ENCODE results near the gene KIF22. TPM values are rescaled to one million over a fixed set of nuclear protein-coding genes. Genes with fewer than 3 reads are reported as not detected.
"Not testable (repeated sequence)": the region's sequence is repeated elsewhere in the genome, so short reads cannot be mapped to it uniquely, and the experiment has no call there.

The KIF22 gene
- total RNA-seq, 1 experiment from 2014 or later: 87.6 TPM

DNA sequence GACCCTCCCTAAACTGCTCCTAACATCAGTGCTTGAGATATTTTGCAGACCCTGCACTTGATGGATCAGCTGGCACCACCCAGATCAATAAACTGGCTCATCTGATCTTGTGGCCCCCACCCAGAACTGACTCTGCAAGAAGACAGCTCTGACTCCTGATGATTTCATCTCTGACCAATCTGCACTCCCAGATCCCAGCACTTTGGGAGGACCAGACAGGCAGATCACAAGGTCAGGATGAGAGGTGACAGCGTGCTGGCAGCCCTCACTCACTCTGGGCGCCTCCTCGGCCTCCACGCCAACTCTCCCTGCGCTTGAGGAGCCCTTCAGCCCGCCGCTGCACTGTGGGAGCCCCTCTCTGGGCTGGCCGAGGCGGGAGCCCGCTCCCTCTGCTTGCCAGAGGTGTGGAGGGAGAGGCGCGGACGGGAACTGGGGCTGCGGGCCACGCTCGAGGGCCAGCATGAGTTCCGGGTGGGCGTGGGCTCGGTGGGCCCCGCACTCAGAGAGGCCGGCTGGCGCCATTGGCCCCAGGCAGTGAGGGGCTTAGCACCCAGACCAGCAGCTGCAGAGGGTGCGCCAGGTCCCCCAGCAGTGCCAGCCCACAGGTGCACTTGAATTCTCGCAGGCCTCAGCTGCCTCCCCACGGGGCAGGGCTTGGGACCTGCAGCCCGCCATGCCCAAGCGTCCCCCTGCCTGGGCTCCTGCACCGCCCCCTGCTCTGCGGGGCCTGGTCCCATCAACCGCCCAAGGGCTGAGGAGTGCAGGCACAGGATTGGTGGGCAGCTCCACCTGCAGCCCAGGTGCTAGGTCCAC, 42.4 kb upstream of the KIF22 start:
- Histone ChIP-seq H3K4me3 (ENCODE audit: low read length) (no peak overlapping the region), H3K9ac (ENCODE audit: low read length) (no peak overlapping the region), H3K27me3 (ENCODE audit: low read length) (no peaks in the 10 kb centered on the region), H3K36me3 (ENCODE audit: low read depth, low read length) (no peaks in the 10 kb centered on the region), H2AFZ (ENCODE audit: low read length) (no peak overlapping the region), H3F3A (ENCODE audit: low read length, unreplicated experiment) (no peaks in the 10 kb centered on the region), H4K20me1 (ENCODE audit: low read length) (no peaks in the 10 kb centered on the region), H3K79me2 (ENCODE audit: low read length) (no peaks in the 10 kb centered on the region), H3K9me3 (ENCODE audit: low read length) (no peaks in the 10 kb centered on the region), H3K4me1 (ENCODE audit: insufficient read depth, low read length) (no peaks in the 10 kb centered on the region), H3K9me2 (replicated peaks; ENCODE audit: low read length) (no peaks in the 10 kb centered on the region), H3K27ac (ENCODE audit: low read length) (no peak overlapping the region), H3K4me2 (ENCODE audit: low read length) (no peak overlapping the region)
- ChIA-PET POLR2A (ENCODE audit: unreplicated experiment) (no interaction called here), CTCF (no interaction called here)
- TF ChIP-seq EZH2 (IDR thresholded peaks at IDR 0.05; ENCODE audit: low read length, unreplicated experiment): no peak
- TF ChIP-seq, protein P1, sequence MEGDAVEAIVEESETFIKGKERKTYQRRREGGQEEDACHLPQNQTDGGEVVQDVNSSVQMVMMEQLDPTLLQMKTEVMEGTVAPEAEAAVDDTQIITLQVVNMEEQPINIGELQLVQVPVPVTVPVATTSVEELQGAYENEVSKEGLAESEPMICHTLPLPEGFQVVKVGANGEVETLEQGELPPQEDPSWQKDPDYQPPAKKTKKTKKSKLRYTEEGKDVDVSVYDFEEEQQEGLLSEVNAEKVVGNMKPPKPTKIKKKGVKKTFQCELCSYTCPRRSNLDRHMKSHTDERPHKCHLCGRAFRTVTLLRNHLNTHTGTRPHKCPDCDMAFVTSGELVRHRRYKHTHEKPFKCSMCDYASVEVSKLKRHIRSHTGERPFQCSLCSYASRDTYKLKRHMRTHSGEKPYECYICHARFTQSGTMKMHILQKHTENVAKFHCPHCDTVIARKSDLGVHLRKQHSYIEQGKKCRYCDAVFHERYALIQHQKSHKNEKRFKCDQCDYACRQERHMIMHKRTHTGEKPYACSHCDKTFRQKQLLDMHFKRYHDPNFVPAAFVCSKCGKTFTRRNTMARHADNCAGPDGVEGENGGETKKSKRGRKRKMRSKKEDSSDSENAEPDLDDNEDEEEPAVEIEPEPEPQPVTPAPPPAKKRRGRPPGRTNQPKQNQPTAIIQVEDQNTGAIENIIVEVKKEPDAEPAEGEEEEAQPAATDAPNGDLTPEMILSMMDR (conservative IDR thresholded peaks at IDR 0.05; ENCODE audit: low read depth, low read length): no peak
- TF ChIP-seq EZH2phosphoT487 (IDR thresholded peaks at IDR 0.05; ENCODE audit: borderline replicate concordance, low read length): no peak
- BruUV-seq (replicated peaks): no TSS peak
- intact Hi-C loops (cut with micrococcal nuclease): no loop called here
- no peak for DNase-seq
- no peak for ATAC-seq

GRCh38 chr16:29748760-29749149, 41.8 kb upstream of the KIF22 start:
- H2AFZ ChIP-seq (ENCODE audit: low read length); H3K9me3 ChIP-seq (ENCODE audit: low read length); H3K4me2 ChIP-seq (ENCODE audit: low read length); POLR2A ChIA-PET (ENCODE audit: unreplicated experiment); H3F3A ChIP-seq (ENCODE audit: low read length, unreplicated experiment); H4K20me1 ChIP-seq (ENCODE audit: low read length); H3K27ac ChIP-seq (ENCODE audit: low read length); H3K79me2 ChIP-seq (ENCODE audit: low read length); DNase-seq; H3K9me2 ChIP-seq (replicated peaks; ENCODE audit: low read length); H3K4me3 ChIP-seq (ENCODE audit: low read length); CTCF ChIA-PET; H3K4me1 ChIP-seq (ENCODE audit: insufficient read depth, low read length); H3K27me3 ChIP-seq (ENCODE audit: low read length); H3K9ac ChIP-seq (ENCODE audit: low read length); intact Hi-C loops (cut with micrococcal nuclease); H3K36me3 ChIP-seq (ENCODE audit: low read depth, low read length); BruUV-seq (replicated peaks); ATAC-seq: not testable (repeated sequence)

DNA sequence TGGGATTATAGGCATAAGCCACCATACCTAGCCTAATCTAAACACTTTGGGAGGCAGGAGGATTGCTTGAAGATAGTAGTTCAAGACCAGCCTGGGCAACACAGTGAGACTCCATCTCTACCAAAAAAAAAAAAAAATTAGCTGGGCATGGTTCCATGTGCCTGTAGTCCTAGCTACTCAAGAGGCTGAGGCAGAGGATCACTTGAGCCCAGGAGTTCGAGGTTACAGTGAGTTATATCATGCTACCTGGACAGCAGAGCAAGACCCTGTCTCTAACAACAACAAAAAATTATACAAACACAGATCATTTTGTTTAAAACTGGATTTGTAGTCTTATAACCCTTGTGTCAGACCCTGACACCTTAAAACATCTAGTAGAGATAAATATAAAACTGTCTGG, 37.0 kb upstream of the KIF22 start:
- TF ChIP-seq EZH2phosphoT487 (IDR thresholded peaks at IDR 0.05; ENCODE audit: borderline replicate concordance, low read length) (no peak), EZH2 (IDR thresholded peaks at IDR 0.05; ENCODE audit: low read length, unreplicated experiment) (no peak)
- TF ChIP-seq, protein P1 (conservative IDR thresholded peaks at IDR 0.05; ENCODE audit: low read depth, low read length): no peak
- H3K9ac ChIP-seq (ENCODE audit: low read length): no peak overlapping the region
- H3K4me2 ChIP-seq (ENCODE audit: low read length): no peak overlapping the region
- H3K79me2 ChIP-seq (ENCODE audit: low read length): no peaks in the 10 kb centered on the region
- CTCF ChIA-PET: no interaction called here
- no peak for DNase-seq
- no peak overlapping the region for H3K27ac ChIP-seq (ENCODE audit: low read length)
- no peak for ATAC-seq
- H3K36me3 ChIP-seq (ENCODE audit: low read depth, low read length): no peaks in the 10 kb centered on the region
- POLR2A ChIA-PET (ENCODE audit: unreplicated experiment): no interaction called here
- H4K20me1 ChIP-seq (ENCODE audit: low read length): no peaks in the 10 kb centered on the region
- no peaks in the 10 kb centered on the region for H3K9me3 ChIP-seq (ENCODE audit: low read length)
- H3K4me1 ChIP-seq (ENCODE audit: insufficient read depth, low read length): no peaks in the 10 kb centered on the region
- H3K4me3 ChIP-seq (ENCODE audit: low read length): no peak overlapping the region
- no peaks in the 10 kb centered on the region for H3F3A ChIP-seq (ENCODE audit: low read length, unreplicated experiment)
- H3K27me3 ChIP-seq (ENCODE audit: low read length): no peaks in the 10 kb centered on the region
- intact Hi-C loops (cut with micrococcal nuclease): no loop called here
- H3K9me2 ChIP-seq (replicated peaks; ENCODE audit: low read length): no peaks in the 10 kb centered on the region
- no peak overlapping the region for H2AFZ ChIP-seq (ENCODE audit: low read length)
- no TSS peak for BruUV-seq (replicated peaks)

Measured in PC-3 (cell line).